IMR-90 (cell line): Measurements from ENCODE around the gene PDE4A. TPM values are rescaled to one million over a fixed set of nuclear protein-coding genes. Genes with fewer than 3 reads are reported as not detected.

Experiments
- ATAC-seq: fragments of 200-7000 bp; cut with Tn5 transposase; 2 replicates; pipeline ENCODE4 v1.9.1; 2020; ENCODE audit warnings: low read depth, mild to moderate bottlenecking, moderate library complexity
- BruUV-seq: library from RNA; stranded (reverse); fragments of 400-500 nt; replicated peaks from 2 replicates; lab custom pipeline; 2021; lab: Mats Ljungman, UMichigan
- CTCF ChIA-PET: fragments of 300-600 bp; formaldehyde crosslinking; extraction: SDS; loops from one replicate; lab custom pipeline; 2021; ENCODE audit warnings: antibody characterized with exemption; lab: Yijun Ruan, JAX
- POLR2A ChIA-PET: fragments of 300-600 bp; sonication (Branson Sonifier 250); formaldehyde crosslinking; loops from one replicate; lab custom pipeline; 2022; ENCODE audit warnings: antibody characterized with exemption; ENCODE audit not compliant: unreplicated experiment; lab: Charles Lee
- DNase-seq: peaks from one replicate; pipeline ENCODE4 v3.0.0; 2013
- H2AFZ ChIP-seq: replicated peaks from 2 replicates; pipeline ENCODE3; 2013; ENCODE audit warnings: low read length, mild to moderate bottlenecking; ENCODE audit not compliant: poor library complexity
- H2AK5ac ChIP-seq: 2 replicates; pipeline ENCODE4 v1.6.1; 2013; ENCODE audit warnings: low read depth, low read length, inconsistent platforms
- H2AK9ac ChIP-seq: replicated peaks from 2 replicates; pipeline ENCODE3; 2013; ENCODE audit warnings: mild to moderate bottlenecking, low read depth, low read length, moderate library complexity; ENCODE audit not compliant: poor library complexity
- H2BK120ac ChIP-seq: 2 replicates; pipeline ENCODE4 v1.6.1; 2013; ENCODE audit warnings: low read depth, low read length, inconsistent platforms
- H2BK15ac ChIP-seq: 3 replicates; pipeline ENCODE4 v1.6.1; 2013; ENCODE audit warnings: low read depth, low read length, inconsistent platforms
- H2BK20ac ChIP-seq: 2 replicates; pipeline ENCODE4 v1.6.1; 2013; ENCODE audit warnings: low read depth, mild to moderate bottlenecking, inconsistent platforms, low read length, moderate library complexity
- H2BK5ac ChIP-seq: 2 replicates; pipeline ENCODE4 v1.6.1; 2013; ENCODE audit warnings: mild to moderate bottlenecking, low read depth, low read length, inconsistent platforms; ENCODE audit not compliant: poor library complexity, severe bottlenecking
- H3K14ac ChIP-seq: replicated peaks from 2 replicates; pipeline ENCODE4 v1.6.1; 2013; ENCODE audit warnings: low read depth, low read length, inconsistent platforms
- H3K18ac ChIP-seq: 2 replicates; pipeline ENCODE4 v1.6.1; 2013; ENCODE audit warnings: low read depth, low read length, control low read depth
- H3K23ac ChIP-seq: 2 replicates; pipeline ENCODE4 v1.6.1; 2013; ENCODE audit warnings: low read depth, low read length, inconsistent platforms
- H3K27ac ChIP-seq: 2 replicates; pipeline ENCODE4 v1.5.1; 2013; ENCODE audit warnings: mild to moderate bottlenecking, control low read depth, low read length; ENCODE audit not compliant: insufficient read depth
- H3K27me3 ChIP-seq: 2 replicates; pipeline ENCODE4 v1.6.1; 2013; ENCODE audit warnings: low read length; ENCODE audit not compliant: control insufficient read depth, insufficient read depth
- H3K36me3 ChIP-seq: 2 replicates; pipeline ENCODE4 v1.6.1; 2013; ENCODE audit warnings: low read length, mixed read lengths; ENCODE audit not compliant: control insufficient read depth, insufficient read depth
- H3K4ac ChIP-seq: 2 replicates; pipeline ENCODE4 v1.6.1; 2013; ENCODE audit warnings: low read depth, low read length, inconsistent platforms
- H3K4me1 ChIP-seq: 2 replicates; pipeline ENCODE4 v1.6.1; 2013; ENCODE audit warnings: low read length, mixed read lengths; ENCODE audit not compliant: control insufficient read depth, insufficient read depth
- H3K4me2 ChIP-seq: 2 replicates; pipeline ENCODE4 v1.6.1; 2013; ENCODE audit warnings: low read depth, mild to moderate bottlenecking, control low read depth, low read length, moderate library complexity
- H3K4me3 ChIP-seq: 2 replicates; pipeline ENCODE4 v1.5.1; 2013; ENCODE audit warnings: low read depth, mild to moderate bottlenecking, control low read depth, low read length, moderate library complexity; ENCODE audit not compliant: insufficient read depth
- H3K56ac ChIP-seq: 2 replicates; pipeline ENCODE4 v1.6.1; 2013; ENCODE audit warnings: low read length, inconsistent platforms; ENCODE audit not compliant: insufficient read depth; ENCODE audit errors: extremely low read depth
- H3K79me1 ChIP-seq, 2 experiments: 2 replicates each; pipeline ENCODE4 v1.6.1; 2013; ENCODE audit warnings: low read length in 2 of 2, inconsistent platforms in 1 of 2, low read depth in 1 of 2
- H3K9ac ChIP-seq: 2 replicates; pipeline ENCODE4 v1.6.1; 2013; ENCODE audit warnings: low read depth, low read length, control low read depth
- H3K9me1 ChIP-seq: 2 replicates; pipeline ENCODE4 v1.6.1; 2013; ENCODE audit warnings: low read length, inconsistent platforms; ENCODE audit not compliant: insufficient read depth
- H3K9me3 ChIP-seq: 2 replicates; pipeline ENCODE4 v1.6.1; 2013; ENCODE audit warnings: low read length; ENCODE audit not compliant: control insufficient read depth, insufficient read depth
- H4K20me1 ChIP-seq: 2 replicates; pipeline ENCODE4 v1.6.1; 2013; ENCODE audit warnings: low read length, inconsistent platforms; ENCODE audit not compliant: insufficient read depth
- H4K5ac ChIP-seq: 2 replicates; pipeline ENCODE4 v1.6.1; 2013; ENCODE audit warnings: mild to moderate bottlenecking, low read depth, low read length, control low read depth
- H4K8ac ChIP-seq, 2 experiments: 2 replicates each; pipeline ENCODE4 v1.6.1; 2013; ENCODE audit warnings: low read depth in 2 of 2, low read length in 2 of 2, control low read depth in 1 of 2, inconsistent platforms in 1 of 2
- H4K91ac ChIP-seq: 2 replicates; pipeline ENCODE4 v1.6.1; 2013; ENCODE audit warnings: low read depth, low read length, inconsistent platforms; ENCODE audit not compliant: insufficient read depth
- CHD1 ChIP-seq: IDR thresholded peaks from 2 replicates; pipeline ENCODE4 v1.6.1; 2012; ENCODE audit warnings: low read depth, low read length, improper control_type of control experiment
- ELK1 ChIP-seq: fragments of 150-350 bp; IDR thresholded peaks from 2 replicates; pipeline ENCODE4 v1.6.1; 2016; ENCODE audit warnings: low read depth, mild to moderate bottlenecking, low read length, moderate library complexity, borderline replicate concordance
- FOS ChIP-seq: fragments of 150-350 bp; IDR thresholded peaks from 2 replicates; pipeline ENCODE4 v1.6.1; 2016; ENCODE audit warnings: low read depth, low read length
- MAFK ChIP-seq: IDR thresholded peaks from 2 replicates; pipeline ENCODE4 v1.6.1; 2012; ENCODE audit warnings: low read depth, low read length, improper control_type of control experiment
- MXI1 ChIP-seq: IDR thresholded peaks from 2 replicates; pipeline ENCODE4 v1.6.1; 2012; ENCODE audit warnings: low read depth, mild to moderate bottlenecking, low read length, moderate library complexity, borderline replicate concordance
- NFE2L2 ChIP-seq: fragments of 150-350 bp; IDR thresholded peaks from 2 replicates; pipeline ENCODE4 v1.6.1; 2016; ENCODE audit warnings: low read depth, mild to moderate bottlenecking, low read length
- POLR2A ChIP-seq: IDR thresholded peaks from 2 replicates; pipeline ENCODE4 v1.6.1; 2012; ENCODE audit warnings: mild to moderate bottlenecking, low read depth, low read length
- RAD21 ChIP-seq: IDR thresholded peaks from 2 replicates; pipeline ENCODE4 v1.6.1; 2012; ENCODE audit warnings: low read length, improper control_type of control experiment
- RCOR1 ChIP-seq: IDR thresholded peaks from 2 replicates; pipeline ENCODE4 v1.6.1; 2012; ENCODE audit warnings: mild to moderate bottlenecking, low read length, improper control_type of control experiment; ENCODE audit not compliant: insufficient replicate concordance
- RFX5 ChIP-seq: IDR thresholded peaks from 2 replicates; pipeline ENCODE4 v1.8.0; 2012; ENCODE audit warnings: low read depth, mild to moderate bottlenecking, low read length, moderate library complexity
- WGBS, 2 experiments: methylation state at CpG; one replicate each; pipeline versions ENCODE4 v1.1.5 to v1.1.7; 2013; ENCODE audit warnings: missing lambda C conversion rate in 2 of 2; ENCODE audit not compliant: insufficient read length in 1 of 2; ENCODE audit errors: extremely low coverage in 2 of 2; 5-methylcytosine and 5-hydroxymethylcytosine counted together
- dilution Hi-C: fragments of 300-500 bp; cut with HindIII; formaldehyde crosslinking; loops from one replicate; pipeline ENCODE4 v1.14.3; 2018; ENCODE audit warnings: low sequenced_read_pairs; ENCODE audit not compliant: unreplicated experiment
- in situ Hi-C: fragments of 300-500 bp; cut with MboI; formaldehyde crosslinking; loops from 3 replicates; pipeline ENCODE4 v1.14.3; 2019; ENCODE audit warnings: low sequenced_read_pairs, inconsistent platforms, mixed read lengths
- intact Hi-C: fragments of 100-400 bp; cut with micrococcal nuclease; formaldehyde crosslinking; loops from 2 replicates; pipeline ENCODE4 v1.10.0; 2022
- polyA plus RNA-seq, 3 experiments: library from polyadenylated mRNA; depleted of rRNA; stranded (reverse); fragments of >200 nt; gene quantifications; 2 replicates each; pipeline ENCODE4 v1.2.3, GENCODE V29; 2012; ENCODE audit warnings: low replicate concordance in 1 of 3
- total RNA-seq: library from RNA; depleted of rRNA; stranded (reverse); fragments of >200 nt; gene quantifications from 2 replicates; pipeline ENCODE4 v1.2.3, GENCODE V29; 2012

The PDE4A gene
- total and polyA plus RNA-seq, 2 of the 4 experiments (the other 2 are of a cell fraction) = 1.8 to 7.0 TPM

GRCh38 chr19:10395917-10396316 is 24.4 kb upstream of the PDE4A start:
- no peak overlapping the region for H3K23ac ChIP-seq
- H3K9me1 ChIP-seq = 0 out of 2 replicates have a peak, but pooled peaks cover 2% of the 10 kb centered on the region
- intact Hi-C loops = no loop called here
- no peak overlapping the region for H3K4me3 ChIP-seq
- H4K91ac ChIP-seq = no peak overlapping the region
- no peak overlapping the region for H3K18ac ChIP-seq
- dilution Hi-C loops = no loop called here
- no peak overlapping the region for H3K4ac ChIP-seq
- no peak overlapping the region for H3K56ac ChIP-seq
- H3K4me2 ChIP-seq = no peak overlapping the region
- no peaks in the 10 kb centered on the region for H3K9me3 ChIP-seq
- no peak overlapping the region for H2AK5ac ChIP-seq
- no peak overlapping the region for H2AK9ac ChIP-seq
- 90% methylated on average over 19 of the region's 24 CpGs; no CpG with 5 or more reads in 1 of the 2 experiments for WGBS, 2 experiments
- H2BK5ac ChIP-seq = no peak overlapping the region
- H3K9ac ChIP-seq = no peak overlapping the region
- H2AFZ ChIP-seq = no peak overlapping the region
- in situ Hi-C loops = no loop called here
- H3K36me3 ChIP-seq = peaks cover 51% of the 10 kb centered on the region
- H2BK15ac ChIP-seq = no peak overlapping the region
- DNase-seq (no peak), ATAC-seq (no peak)
- H2BK20ac ChIP-seq = no peak overlapping the region
- CTCF ChIA-PET = no interaction called here
- POLR2A ChIA-PET = no interaction called here
- H3K4me1 ChIP-seq = peaks cover under 1% of the 10 kb centered on the region; the same call in 1 of the 2 replicates
- peaks cover 52% of the 10 kb centered on the region for H4K20me1 ChIP-seq
- no peaks in the 10 kb centered on the region for H3K27me3 ChIP-seq
- H3K79me1 ChIP-seq = peaks cover 15 to 34% of the 10 kb centered on the region in 2 experiments; a peak in 3 of 4 replicates
- TF ChIP-seq MAFK = no peak
- no peak for TF ChIP-seq CHD1
- TF ChIP-seq ELK1 = no peak
- no peak for TF ChIP-seq POLR2A
- no peak for TF ChIP-seq RCOR1
- TF ChIP-seq RFX5 = no peak
- TF ChIP-seq RAD21 = no peak
- TF ChIP-seq MXI1 = no peak
- TF ChIP-seq NFE2L2 = no peak
- TF ChIP-seq FOS = no peak
- no peak overlapping the region for H3K27ac ChIP-seq
- H2BK120ac ChIP-seq = no peak overlapping the region
- no peak overlapping the region for H4K8ac ChIP-seq
- BruUV-seq = no TSS peak
- H3K14ac ChIP-seq = no peak overlapping the region
- no peak overlapping the region for H4K5ac ChIP-seq
